B cell (primary cell): ENCODE data around the gene INO80C. TPM values are rescaled to one million over a fixed set of nuclear protein-coding genes. Genes with fewer than 3 reads are reported as not detected.

ENCODE experiments used
- ATAC-seq: fragments of 200-7000 bp; cut with Tn5 transposase; one replicate; pipeline ENCODE4 v1.10.0; 2021; ENCODE audit warnings: low read depth, mild to moderate bottlenecking, moderate number of reproducible peaks, moderate library complexity
- CTCF ChIA-PET: fragments of 350-600 bp; sonication (Branson Sonifier 250); formaldehyde crosslinking; loops from one replicate; lab custom pipeline; 2021; ENCODE audit warnings: antibody characterized with exemption, inconsistent platforms; lab: Charles Lee
- POLR2A ChIA-PET: fragments of 350-600 bp; sonication (Branson Sonifier 250); formaldehyde crosslinking; loops from one replicate; lab custom pipeline; 2021; ENCODE audit warnings: antibody characterized with exemption; lab: Charles Lee
- DNase-seq: peaks from one replicate; pipeline ENCODE4 v3.0.0; 2013
- H2AFZ ChIP-seq: 2 replicates; pipeline ENCODE4 v1.6.1; 2012; ENCODE audit warnings: mild to moderate bottlenecking, low read depth, low read length; ENCODE audit not compliant: insufficient read depth, poor library complexity, severe bottlenecking
- H3K27ac ChIP-seq, 2 donors: 1 replicate in 1 of 2; 2 replicates in 1 of 2; pipeline ENCODE4 v1.5.1; 2012 to 2013; ENCODE audit warnings: low read length in 2 of 2, mild to moderate bottlenecking in 2 of 2, moderate library complexity in 1 of 2
- H3K27me3 ChIP-seq, 4 experiments: fragments of 200-600 bp in 1 of 4; sonication (generic) in 1 of 4; replicated peaks in 1 of 4; 1 replicate in 2 of 4; 2 replicates in 2 of 4; pipeline versions ENCODE4 v1.6.1 to v1.7.0; 2013 to 2016; ENCODE audit warnings: low read length in 3 of 4, mild to moderate bottlenecking in 2 of 4, mixed read lengths in 1 of 4, moderate library complexity in 1 of 4; ENCODE audit not compliant: insufficient read depth in 4 of 4, control insufficient read depth in 3 of 4; ENCODE audit errors: control extremely low read depth in 1 of 4
- H3K36me3 ChIP-seq, 2 experiments: replicated peaks in 1 of 2; 1 replicate in 1 of 2; 2 replicates in 1 of 2; pipeline versions ENCODE4 v1.6.1 to v1.7.1; 2013; ENCODE audit warnings: low read length in 1 of 2; ENCODE audit not compliant: insufficient read depth in 2 of 2, control insufficient read depth in 1 of 2; ENCODE audit errors: control extremely low read depth in 1 of 2, extremely low read depth in 1 of 2
- H3K4me1 ChIP-seq, 2 donors: fragments of 200-600 bp in 1 of 2; sonication (generic) in 1 of 2; 1 replicate in 1 of 2; 2 replicates in 1 of 2; pipeline versions ENCODE4 v1.5.1 to v1.6.1; 2013 to 2017; ENCODE audit warnings: low read length in 2 of 2; ENCODE audit not compliant: control insufficient read depth in 2 of 2, insufficient read depth in 2 of 2
- H3K4me2 ChIP-seq: replicated peaks from 2 replicates; pipeline ENCODE3; 2012; ENCODE audit warnings: mild to moderate bottlenecking, low read depth, low read length; ENCODE audit not compliant: poor library complexity, severe bottlenecking
- H3K4me3 ChIP-seq, 5 experiments: fragments of 200-600 bp in 1 of 5; sonication (generic) in 1 of 5; 1 replicate in 3 of 5; 2 replicates in 2 of 5; pipeline versions ENCODE4 v1.5.1 to v1.7.0; 2011 to 2016; ENCODE audit warnings: low read length in 4 of 5, mild to moderate bottlenecking in 4 of 5, low read depth in 2 of 5, control low read depth in 1 of 5, moderate library complexity in 1 of 5; ENCODE audit not compliant: insufficient read depth in 1 of 5; ENCODE audit errors: control extremely low read depth in 1 of 5, extremely low read depth in 1 of 5
- H3K79me2 ChIP-seq: fragments of 200-600 bp; sonication (generic); one replicate; pipeline ENCODE4 v1.6.0; 2016; ENCODE audit warnings: low read length; ENCODE audit not compliant: control insufficient read depth, insufficient read depth
- H3K9ac ChIP-seq: fragments of 200-600 bp; sonication (generic); 2 replicates; pipeline ENCODE4 v1.6.1; 2017; ENCODE audit warnings: mild to moderate bottlenecking, low read length, moderate library complexity
- H3K9me3 ChIP-seq, 3 donors: one replicate each; pipeline versions ENCODE4 v1.6.1 to v1.7.1; 2013; ENCODE audit warnings: low read length in 2 of 3; ENCODE audit not compliant: control insufficient read depth in 2 of 3, insufficient read depth in 1 of 3; ENCODE audit errors: control extremely low read depth in 1 of 3
- H4K20me1 ChIP-seq: 2 replicates; pipeline ENCODE4 v1.6.0; 2012; ENCODE audit warnings: mild to moderate bottlenecking, low read length; ENCODE audit not compliant: insufficient read depth, control insufficient read depth, poor library complexity, severe bottlenecking
- H3K27ac Mint-ChIP-seq: one replicate; pipeline ENCODE4 v1.8.0; 2021; ENCODE audit warnings: mixed read lengths
- H3K27me3 Mint-ChIP-seq: one replicate; pipeline ENCODE4 v1.8.0; 2021; ENCODE audit warnings: mixed read lengths
- H3K4me1 Mint-ChIP-seq: one replicate; pipeline ENCODE4 v1.8.0; 2021; ENCODE audit warnings: mixed read lengths
- H3K4me3 Mint-ChIP-seq: one replicate; pipeline ENCODE4 v1.8.0; 2021; ENCODE audit warnings: mixed read lengths
- H3K9me3 Mint-ChIP-seq: one replicate; pipeline ENCODE4 v1.8.0; 2022; ENCODE audit warnings: mixed read lengths; ENCODE audit not compliant: insufficient read depth
- EZH2 ChIP-seq: IDR thresholded peaks from 2 replicates; pipeline ENCODE4 v1.6.1; 2012; ENCODE audit warnings: borderline replicate concordance, low read depth, mild to moderate bottlenecking, moderate library complexity, low read length; ENCODE audit not compliant: insufficient read depth, poor library complexity, severe bottlenecking
- WGBS: methylation state at CpG from one replicate; pipeline ENCODE4 v1.1.5; 2013; ENCODE audit warnings: missing lambda C conversion rate; ENCODE audit not compliant: insufficient coverage; 5-methylcytosine and 5-hydroxymethylcytosine counted together
- intact Hi-C: fragments of 100-400 bp; cut with micrococcal nuclease; formaldehyde crosslinking; loops from one replicate; pipeline ENCODE4 v1.10.0; 2022
- polyA plus RNA-seq: library from polyadenylated mRNA; depleted of rRNA; stranded (reverse); fragments of >200 nt; gene quantifications from 2 replicates; pipeline ENCODE4 v1.2.3, GENCODE V29; 2012
- total RNA-seq, 2 donors: library from RNA; stranded (reverse); fragments of 120-200 nt in 1 of 2; gene quantifications; 1 replicate in 1 of 2; 2 replicates in 1 of 2; pipeline versions ENCODE4 v1.2.3 to v1.2.4, GENCODE V29; 2013 to 2022
- TF ChIP-seq, protein P1 (sequence below): fragments of 200-600 bp; IDR thresholded peaks from one replicate; pipeline ENCODE4 v1.8.0; 2022; ENCODE audit warnings: antibody characterized with exemption, mild to moderate bottlenecking

The INO80C gene
- total and polyA plus RNA-seq, 2 donors (not counting 1 experiment from before 2014, with no cell fraction given) = 18.2 to 37.9 TPM

DNA sequence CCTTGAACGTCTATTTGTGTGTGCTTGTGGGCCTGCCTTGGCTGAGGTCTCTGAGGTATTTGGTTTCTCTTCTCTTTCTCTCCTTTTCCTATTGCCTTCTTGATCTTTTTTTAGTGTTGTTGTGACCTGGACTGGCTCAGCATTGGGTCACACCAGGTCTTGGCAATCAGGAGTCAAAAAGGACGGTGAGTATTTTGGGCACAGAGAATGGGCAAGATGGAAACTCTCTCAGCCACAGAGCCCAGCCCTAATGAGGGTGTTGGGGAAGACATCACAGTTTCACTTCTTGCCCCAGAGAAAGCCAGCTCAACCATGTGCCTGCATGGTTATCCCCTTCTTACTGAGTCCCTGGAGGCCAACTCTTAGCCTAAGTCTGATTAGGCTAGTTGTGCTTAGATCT lies 13.7 kb upstream of the INO80C start:
- WGBS = no CpG with 5 or more reads among the region's 2 CpGs
- peak overlapping the region; percentile 35 for H3K4me2 ChIP-seq
- peak overlapping the region; percentile 15 for H3K4me3 Mint-ChIP-seq

DNA sequence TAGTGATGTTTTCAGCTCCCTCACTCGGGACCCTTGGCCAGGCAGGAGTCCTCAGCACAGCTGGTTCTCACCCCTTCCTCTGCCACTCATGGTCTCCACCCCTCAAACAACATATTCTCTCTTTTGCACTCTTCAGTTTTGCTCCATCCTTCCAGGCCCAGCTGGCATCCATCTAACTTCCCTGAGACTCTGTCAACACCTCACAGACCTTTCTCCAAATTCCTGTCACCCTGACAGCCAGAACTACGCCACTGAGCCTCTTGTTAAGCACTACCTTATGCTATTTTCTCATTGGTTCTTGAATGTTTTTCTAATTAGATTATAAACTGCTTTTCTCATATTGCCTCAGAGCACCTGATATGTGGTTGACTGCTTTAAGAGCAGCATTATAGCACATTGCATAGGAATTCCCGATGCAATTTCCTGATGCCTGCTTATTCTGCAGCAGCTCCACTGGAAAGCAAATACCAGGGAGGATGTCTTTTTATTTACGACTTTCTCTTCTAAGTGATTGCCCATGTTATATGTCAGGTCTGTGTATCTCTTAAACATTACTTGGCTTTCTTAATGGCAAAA lies 12.4 kb upstream of the INO80C start:
- Histone ChIP-seq H3K27me3 (no peaks in the 10 kb centered on the region), H3K36me3 (no peaks in the 10 kb centered on the region), H3K79me2 (no peaks in the 10 kb centered on the region), H3K9me3 (no peaks in the 10 kb centered on the region), H3K9ac (no peak overlapping the region), H2AFZ (no peak overlapping the region), H4K20me1 (no peaks in the 10 kb centered on the region), H3K4me2 (no peak overlapping the region), H3K4me1 (peaks cover 12% of the 10 kb centered on the region in 2 donors), H3K4me3 (no peak overlapping the region), H3K27ac (no peak overlapping the region)
- Mint-ChIP-seq H3K9me3 (peaks cover 3% of the 10 kb centered on the region), H3K27ac (no peak overlapping the region), H3K4me3 (no peak overlapping the region), H3K27me3 (no peaks in the 10 kb centered on the region), H3K4me1 (peaks cover 10% of the 10 kb centered on the region)
- intact Hi-C loops = no loop called here
- WGBS = 98% methylated on average over 2 of the region's 4 CpGs
- ChIA-PET CTCF (no interaction called here), POLR2A (no interaction called here)
- no peak for ATAC-seq
- TF ChIP-seq, protein P1, sequence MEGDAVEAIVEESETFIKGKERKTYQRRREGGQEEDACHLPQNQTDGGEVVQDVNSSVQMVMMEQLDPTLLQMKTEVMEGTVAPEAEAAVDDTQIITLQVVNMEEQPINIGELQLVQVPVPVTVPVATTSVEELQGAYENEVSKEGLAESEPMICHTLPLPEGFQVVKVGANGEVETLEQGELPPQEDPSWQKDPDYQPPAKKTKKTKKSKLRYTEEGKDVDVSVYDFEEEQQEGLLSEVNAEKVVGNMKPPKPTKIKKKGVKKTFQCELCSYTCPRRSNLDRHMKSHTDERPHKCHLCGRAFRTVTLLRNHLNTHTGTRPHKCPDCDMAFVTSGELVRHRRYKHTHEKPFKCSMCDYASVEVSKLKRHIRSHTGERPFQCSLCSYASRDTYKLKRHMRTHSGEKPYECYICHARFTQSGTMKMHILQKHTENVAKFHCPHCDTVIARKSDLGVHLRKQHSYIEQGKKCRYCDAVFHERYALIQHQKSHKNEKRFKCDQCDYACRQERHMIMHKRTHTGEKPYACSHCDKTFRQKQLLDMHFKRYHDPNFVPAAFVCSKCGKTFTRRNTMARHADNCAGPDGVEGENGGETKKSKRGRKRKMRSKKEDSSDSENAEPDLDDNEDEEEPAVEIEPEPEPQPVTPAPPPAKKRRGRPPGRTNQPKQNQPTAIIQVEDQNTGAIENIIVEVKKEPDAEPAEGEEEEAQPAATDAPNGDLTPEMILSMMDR = no peak
- TF ChIP-seq EZH2 = no peak
- DNase-seq = no peak

More for the DNA sequence above, 13.7 kb upstream of the INO80C start:
- Mint-ChIP-seq H3K9me3 (peaks cover 3% of the 10 kb centered on the region), H3K4me1 (peaks cover 10% of the 10 kb centered on the region), H3K27ac (peak overlapping the region; percentile 69), H3K27me3 (no peaks in the 10 kb centered on the region)
- intact Hi-C loops = loop anchor here (1.0 kb wide), 1 partner anchor 14 kb away; the partner anchor contains the start of gene INO80C
- Histone ChIP-seq H3K79me2 (no peaks in the 10 kb centered on the region), H3K27ac (peak overlapping the region in 1 of 2 donors; percentile 57), H3K4me3 (no peak overlapping the region), H2AFZ (peak overlapping the region; percentile 75), H4K20me1 (no peaks in the 10 kb centered on the region), H3K9me3 (no peaks in the 10 kb centered on the region), H3K9ac (no peak overlapping the region), H3K4me1 (peaks cover 12% of the 10 kb centered on the region in 2 donors), H3K36me3 (no peaks in the 10 kb centered on the region), H3K27me3 (no peaks in the 10 kb centered on the region)
- TF ChIP-seq EZH2 = no peak
- TF ChIP-seq, protein P1 = no peak
- ATAC-seq (peak; percentile 96), DNase-seq (peak; percentile 72)
- CTCF ChIA-PET = interaction anchor here (0.8 to 1.4 kb wide), 5 partner anchors 52 to 125 kb away, joined by 3 to 6 read pairs (median 4); no protein-coding TSS in a partner anchor
- POLR2A ChIA-PET = interaction anchor here (1.0 kb wide), 1 partner anchor 14 kb away, joined by 6 read pairs; the partner anchor contains the start of gene INO80C
